KMS-11 (cell line): ENCODE data around the gene NEU1.

Experiments used
- H2AFZ ChIP-seq: fragments of 200-600 bp; sonication (generic); 2 replicates; pipeline ENCODE4 v1.6.1; 2016; ENCODE audit warnings: antibody characterized with exemption, mixed run types, low read depth
- H3K27ac ChIP-seq: fragments of 200-600 bp; sonication (generic); 2 replicates; pipeline ENCODE4 v1.6.1; 2016; ENCODE audit warnings: mild to moderate bottlenecking, mixed run types
- H3K27me3 ChIP-seq: fragments of 200-600 bp; sonication (generic); 2 replicates; pipeline ENCODE4 v1.6.1; 2017; ENCODE audit warnings: mild to moderate bottlenecking, low read depth, mixed run types, moderate library complexity; ENCODE audit not compliant: insufficient read depth
- H3K36me3 ChIP-seq: fragments of 200-600 bp; sonication (generic); 2 replicates; pipeline ENCODE4 v1.6.1; 2017; ENCODE audit warnings: mild to moderate bottlenecking, mixed run types; ENCODE audit not compliant: insufficient read depth
- H3K4me1 ChIP-seq: fragments of 200-600 bp; sonication (generic); 2 replicates; pipeline ENCODE4 v1.6.1; 2016; ENCODE audit warnings: mild to moderate bottlenecking, low read depth, mixed run types; ENCODE audit not compliant: poor library complexity, severe bottlenecking
- H3K4me2 ChIP-seq: fragments of 200-600 bp; sonication (generic); 2 replicates; pipeline ENCODE4 v1.7.0; 2016; ENCODE audit warnings: mild to moderate bottlenecking, mixed run types
- H3K4me3 ChIP-seq: fragments of 200-600 bp; sonication (generic); IDR thresholded peaks from 2 replicates; pipeline ENCODE4 v1.6.1; 2017; ENCODE audit warnings: low read depth, low read length, mixed read lengths; ENCODE audit not compliant: insufficient read depth
- H3K79me2 ChIP-seq: fragments of 200-600 bp; sonication (generic); 2 replicates; pipeline ENCODE4 v1.6.1; 2016; ENCODE audit warnings: low read depth, mixed run types; ENCODE audit not compliant: insufficient read depth
- H3K9ac ChIP-seq: fragments of 200-600 bp; sonication (generic); 2 replicates; pipeline ENCODE4 v1.6.1; 2016; ENCODE audit warnings: mild to moderate bottlenecking, mixed run types
- H4K20me1 ChIP-seq: fragments of 200-600 bp; sonication (generic); 2 replicates; pipeline ENCODE4 v1.6.1; 2016; ENCODE audit warnings: mild to moderate bottlenecking, mixed run types; ENCODE audit not compliant: insufficient read depth
- TF ChIP-seq, protein P1 (sequence below): fragments of 200-600 bp; sonication (generic); conservative IDR thresholded peaks from 2 replicates; pipeline ENCODE4 v1.6.1; 2017; ENCODE audit warnings: low read depth, mild to moderate bottlenecking, antibody characterized with exemption, low read length, moderate library complexity, mixed read lengths

Gene NEU1

DNA sequence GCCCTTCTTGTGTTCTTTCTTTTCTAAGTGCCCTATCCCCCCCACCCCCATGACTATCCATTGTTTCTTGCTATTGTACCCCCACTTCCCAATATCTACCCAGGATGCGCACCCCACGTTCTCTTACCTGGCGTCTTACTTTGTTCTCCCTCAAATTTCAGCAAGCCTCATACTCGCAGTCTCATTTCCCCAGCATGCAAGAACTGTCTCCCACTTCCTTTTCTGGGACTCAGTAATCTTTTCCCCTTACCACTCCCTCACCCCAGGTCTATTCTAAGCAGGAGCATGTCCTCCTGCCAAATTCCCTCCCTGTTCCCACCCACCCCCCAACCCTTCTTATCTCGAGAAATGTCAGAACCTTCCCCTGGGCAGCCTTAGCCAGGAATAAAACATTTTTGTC is 36.6 kb upstream of the NEU1 start:
- Histone ChIP-seq H3K27ac (no peak overlapping the region), H3K4me3 (no peak overlapping the region), H3K4me2 (peak overlapping the region; percentile 93), H3K36me3 (no peaks in the 10 kb centered on the region; the same call in 1 of the 2 replicates), H3K9ac (no peak overlapping the region), H2AFZ (no peak overlapping the region), H3K79me2 (peaks cover 14% of the 10 kb centered on the region), H3K27me3 (no peaks in the 10 kb centered on the region; the same call in 1 of the 2 replicates), H3K4me1 (peaks cover 36% of the 10 kb centered on the region), H4K20me1 (no peaks in the 10 kb centered on the region)
- TF ChIP-seq, protein P1, sequence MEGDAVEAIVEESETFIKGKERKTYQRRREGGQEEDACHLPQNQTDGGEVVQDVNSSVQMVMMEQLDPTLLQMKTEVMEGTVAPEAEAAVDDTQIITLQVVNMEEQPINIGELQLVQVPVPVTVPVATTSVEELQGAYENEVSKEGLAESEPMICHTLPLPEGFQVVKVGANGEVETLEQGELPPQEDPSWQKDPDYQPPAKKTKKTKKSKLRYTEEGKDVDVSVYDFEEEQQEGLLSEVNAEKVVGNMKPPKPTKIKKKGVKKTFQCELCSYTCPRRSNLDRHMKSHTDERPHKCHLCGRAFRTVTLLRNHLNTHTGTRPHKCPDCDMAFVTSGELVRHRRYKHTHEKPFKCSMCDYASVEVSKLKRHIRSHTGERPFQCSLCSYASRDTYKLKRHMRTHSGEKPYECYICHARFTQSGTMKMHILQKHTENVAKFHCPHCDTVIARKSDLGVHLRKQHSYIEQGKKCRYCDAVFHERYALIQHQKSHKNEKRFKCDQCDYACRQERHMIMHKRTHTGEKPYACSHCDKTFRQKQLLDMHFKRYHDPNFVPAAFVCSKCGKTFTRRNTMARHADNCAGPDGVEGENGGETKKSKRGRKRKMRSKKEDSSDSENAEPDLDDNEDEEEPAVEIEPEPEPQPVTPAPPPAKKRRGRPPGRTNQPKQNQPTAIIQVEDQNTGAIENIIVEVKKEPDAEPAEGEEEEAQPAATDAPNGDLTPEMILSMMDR = no peak

GRCh38 chr6:31898383-31899011 is 35.9 kb upstream of the NEU1 start:
- Histone ChIP-seq H3K27ac (peak overlapping the region; percentile 66; the same call in 1 of the 2 replicates), H3K4me1 (peaks cover 38% of the 10 kb centered on the region), H2AFZ (peak overlapping the region; percentile 49), H3K79me2 (peaks cover 14% of the 10 kb centered on the region), H3K4me2 (peak overlapping the region; percentile 93), H3K4me3 (peak overlapping the region; percentile 35), H3K9ac (peak overlapping the region; percentile 69; the same call in 1 of the 2 replicates), H3K27me3 (no peaks in the 10 kb centered on the region), H4K20me1 (no peaks in the 10 kb centered on the region), H3K36me3 (no peaks in the 10 kb centered on the region; the same call in 1 of the 2 replicates)
- TF ChIP-seq, protein P1 = 0 out of 2 replicates have a peak, but pooled peaks have one; percentile 13

DNA sequence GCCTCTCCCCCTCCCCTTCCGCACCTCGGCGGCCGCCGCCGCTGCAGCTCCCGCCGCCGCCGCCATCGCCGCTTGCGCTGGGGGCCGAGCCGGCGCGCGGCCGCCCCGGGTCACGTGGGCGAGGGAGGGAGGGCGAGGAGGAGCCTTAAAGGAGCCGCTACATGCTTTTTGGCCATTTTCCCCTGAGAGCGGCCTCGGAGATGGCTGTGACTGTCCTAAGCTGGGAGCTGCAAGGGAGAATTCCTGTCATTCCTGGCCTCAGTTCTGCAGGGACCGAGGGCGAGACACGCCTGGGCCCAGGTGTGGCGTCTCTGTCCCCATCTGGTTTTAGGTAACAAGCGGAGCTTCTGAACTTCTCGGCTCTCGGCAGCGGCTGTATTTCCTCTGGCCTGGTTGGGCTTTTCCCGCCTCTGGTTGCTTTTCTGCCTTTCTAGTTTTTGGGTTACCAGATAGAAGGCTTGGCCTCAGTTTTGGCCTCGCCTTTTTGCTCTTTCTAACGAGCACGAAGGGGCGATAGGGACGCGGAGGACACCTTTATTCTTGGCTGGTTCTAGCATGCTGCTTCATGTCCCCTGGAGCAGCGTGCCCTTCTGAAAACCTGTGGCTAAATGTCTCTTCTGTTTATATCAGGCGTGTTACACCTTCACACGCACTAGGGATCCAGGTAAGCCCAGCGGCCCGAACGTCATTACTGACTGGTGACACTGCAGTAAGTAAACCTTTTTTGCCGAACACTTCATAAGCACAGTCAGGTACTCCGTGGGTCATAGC is 35.2 kb upstream of the NEU1 start, which contains the start of gene EHMT2:
Gene EHMT2, minus strand, starts transcription at position 87 of the 771 bp plus-strand sequence. Its CDS starts 21 bp downstream, at position 66.
- H3K27me3 ChIP-seq = no peaks in the 10 kb centered on the region
- no peaks in the 10 kb centered on the region; the same call in 1 of the 2 replicates for H3K36me3 ChIP-seq
- peak within 1 kb of the TSS; percentile 93 for H3K4me2 ChIP-seq
- H3K79me2 ChIP-seq = peaks cover 14% of the 10 kb centered on the region
- H3K9ac ChIP-seq = peak within 1 kb of the TSS; percentile 69
- peak within 1 kb of the TSS; percentile 35 for H3K4me3 ChIP-seq
- TF ChIP-seq, protein P1 = no peak
- H4K20me1 ChIP-seq = no peaks in the 10 kb centered on the region
- peak within 1 kb of the TSS; percentile 59 for H2AFZ ChIP-seq
- peak within 1 kb of the TSS; percentile 66 for H3K27ac ChIP-seq
- H3K4me1 ChIP-seq = peaks cover 40% of the 10 kb centered on the region

DNA sequence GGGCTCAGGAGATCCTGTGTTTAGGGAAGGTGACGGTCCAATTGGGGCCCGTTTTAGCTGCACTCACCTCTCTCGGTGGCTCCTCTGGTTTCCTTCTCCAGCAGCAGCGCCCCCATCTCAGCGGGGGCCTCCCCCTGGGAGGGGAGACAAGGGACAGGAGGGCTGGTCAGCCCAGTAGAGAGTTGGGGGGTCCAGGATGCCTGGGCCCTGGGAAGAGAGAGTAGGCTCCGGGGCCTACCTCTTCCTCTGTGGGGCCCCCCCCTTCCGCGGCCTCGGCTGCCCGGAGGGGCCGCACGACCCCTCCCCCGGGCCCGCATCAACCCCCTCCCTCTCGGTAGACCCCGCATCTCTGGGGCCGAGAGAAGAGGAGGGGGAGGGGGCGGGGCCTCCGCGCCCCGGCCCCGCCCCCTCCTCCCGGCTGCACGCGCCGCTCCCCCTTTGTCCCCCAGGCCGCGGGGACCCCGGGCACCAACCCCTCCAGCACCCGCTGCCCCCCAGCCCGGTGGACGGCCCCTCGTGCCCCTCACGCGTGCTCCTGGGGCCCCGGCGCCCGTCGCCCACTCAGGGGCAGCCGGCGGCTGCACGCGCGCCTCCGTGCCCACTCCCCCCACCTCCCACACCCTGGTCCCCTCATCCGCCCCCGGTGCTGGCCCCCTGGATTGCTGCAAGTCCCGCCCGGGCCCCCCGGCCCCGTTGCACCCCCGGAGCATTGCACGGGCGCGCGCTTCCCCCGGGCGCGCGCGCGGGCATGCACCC is 34.4 kb upstream of the NEU1 start:
- Histone ChIP-seq H3K27ac (peak overlapping the region; percentile 30), H4K20me1 (no peaks in the 10 kb centered on the region), H3K4me2 (peak overlapping the region; percentile 88), H3K36me3 (no peaks in the 10 kb centered on the region; the same call in 1 of the 2 replicates), H2AFZ (peak overlapping the region; percentile 59), H3K79me2 (peaks cover 14% of the 10 kb centered on the region), H3K9ac (peak overlapping the region; percentile 63), H3K4me1 (peaks cover 37% of the 10 kb centered on the region), H3K4me3 (peak overlapping the region; percentile 1), H3K27me3 (no peaks in the 10 kb centered on the region)
- TF ChIP-seq, protein P1 = no peak
